Cardiac fibroblast (primary cell): ENCODE data around the gene TAF1D.

Experiments used
- DNase-seq, 2 donors: peaks; one replicate each; pipeline versions ENCODE4 v3.0.0 to v3.0.0-alpha.2; 2010; ENCODE audit warnings: low read depth in 2 of 2
- H3K4me3 ChIP-seq, 2 donors: replicated peaks in 1 of 2; 1 replicate in 1 of 2; 2 replicates in 1 of 2; pipeline ENCODE4 v1.5.1; 2011; ENCODE audit warnings: low read depth in 2 of 2, low read length in 2 of 2, mild to moderate bottlenecking in 2 of 2, moderate library complexity in 1 of 2
- TF ChIP-seq, protein P1 (sequence below): IDR thresholded peaks from one replicate; pipeline ENCODE4 v1.5.1; 2011; ENCODE audit warnings: low read depth, mild to moderate bottlenecking, low read length, inconsistent platforms

The TAF1D gene

DNA sequence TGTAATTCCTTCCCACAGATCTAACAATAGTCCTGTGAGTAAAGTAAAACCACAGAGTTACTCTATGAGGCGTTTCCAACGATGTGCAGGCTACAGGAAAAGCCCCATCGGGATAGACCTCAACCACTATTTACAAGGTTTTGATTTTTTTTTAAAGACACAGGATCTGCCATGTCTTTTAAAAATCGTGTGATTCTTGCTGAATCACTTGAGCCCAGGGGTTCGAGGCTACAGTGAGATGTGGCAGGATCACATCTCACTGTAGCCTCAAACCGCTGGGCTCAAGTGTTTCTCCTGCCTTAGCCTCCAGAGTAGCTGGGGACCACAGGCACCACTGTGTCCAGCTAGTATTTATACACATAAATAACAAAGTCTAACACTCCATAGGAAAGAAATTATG, 7.8 kb downstream of the TAF1D start:
- H3K4me3 ChIP-seq, result no peak overlapping the region
- TF ChIP-seq, protein P1, sequence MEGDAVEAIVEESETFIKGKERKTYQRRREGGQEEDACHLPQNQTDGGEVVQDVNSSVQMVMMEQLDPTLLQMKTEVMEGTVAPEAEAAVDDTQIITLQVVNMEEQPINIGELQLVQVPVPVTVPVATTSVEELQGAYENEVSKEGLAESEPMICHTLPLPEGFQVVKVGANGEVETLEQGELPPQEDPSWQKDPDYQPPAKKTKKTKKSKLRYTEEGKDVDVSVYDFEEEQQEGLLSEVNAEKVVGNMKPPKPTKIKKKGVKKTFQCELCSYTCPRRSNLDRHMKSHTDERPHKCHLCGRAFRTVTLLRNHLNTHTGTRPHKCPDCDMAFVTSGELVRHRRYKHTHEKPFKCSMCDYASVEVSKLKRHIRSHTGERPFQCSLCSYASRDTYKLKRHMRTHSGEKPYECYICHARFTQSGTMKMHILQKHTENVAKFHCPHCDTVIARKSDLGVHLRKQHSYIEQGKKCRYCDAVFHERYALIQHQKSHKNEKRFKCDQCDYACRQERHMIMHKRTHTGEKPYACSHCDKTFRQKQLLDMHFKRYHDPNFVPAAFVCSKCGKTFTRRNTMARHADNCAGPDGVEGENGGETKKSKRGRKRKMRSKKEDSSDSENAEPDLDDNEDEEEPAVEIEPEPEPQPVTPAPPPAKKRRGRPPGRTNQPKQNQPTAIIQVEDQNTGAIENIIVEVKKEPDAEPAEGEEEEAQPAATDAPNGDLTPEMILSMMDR, result no peak
- no peak for DNase-seq

DNA sequence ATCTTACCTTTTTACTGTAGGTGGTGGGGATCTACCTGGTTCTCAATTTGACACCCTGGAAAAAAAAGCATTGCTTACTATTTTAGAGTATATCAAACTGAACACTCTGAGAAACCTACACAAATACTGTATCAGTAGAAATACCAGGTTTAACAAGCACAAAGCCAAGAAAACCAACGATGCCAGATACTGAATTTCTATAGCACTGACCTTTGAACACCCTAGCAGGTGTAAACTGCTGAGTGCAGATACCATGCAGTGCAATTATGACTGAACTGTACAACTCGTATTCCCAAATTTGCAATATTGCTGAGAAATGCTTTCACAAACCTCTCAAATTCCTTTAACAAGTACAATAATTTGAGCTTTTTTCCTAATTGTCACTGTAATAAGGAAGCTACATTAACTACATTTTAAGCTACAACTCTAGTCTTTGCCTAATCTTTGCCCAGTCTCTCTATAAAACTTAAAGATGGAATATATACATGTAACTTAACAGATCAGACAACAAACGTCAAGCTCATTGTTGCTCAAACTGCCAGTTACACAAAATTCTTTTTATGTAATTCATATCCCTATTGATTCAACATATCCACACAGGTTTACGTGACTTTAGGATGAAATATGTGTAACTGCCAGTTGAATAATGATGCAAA, 8.9 kb downstream of the TAF1D start:
- no peak for DNase-seq
- TF ChIP-seq, protein P1, result no peak

DNA sequence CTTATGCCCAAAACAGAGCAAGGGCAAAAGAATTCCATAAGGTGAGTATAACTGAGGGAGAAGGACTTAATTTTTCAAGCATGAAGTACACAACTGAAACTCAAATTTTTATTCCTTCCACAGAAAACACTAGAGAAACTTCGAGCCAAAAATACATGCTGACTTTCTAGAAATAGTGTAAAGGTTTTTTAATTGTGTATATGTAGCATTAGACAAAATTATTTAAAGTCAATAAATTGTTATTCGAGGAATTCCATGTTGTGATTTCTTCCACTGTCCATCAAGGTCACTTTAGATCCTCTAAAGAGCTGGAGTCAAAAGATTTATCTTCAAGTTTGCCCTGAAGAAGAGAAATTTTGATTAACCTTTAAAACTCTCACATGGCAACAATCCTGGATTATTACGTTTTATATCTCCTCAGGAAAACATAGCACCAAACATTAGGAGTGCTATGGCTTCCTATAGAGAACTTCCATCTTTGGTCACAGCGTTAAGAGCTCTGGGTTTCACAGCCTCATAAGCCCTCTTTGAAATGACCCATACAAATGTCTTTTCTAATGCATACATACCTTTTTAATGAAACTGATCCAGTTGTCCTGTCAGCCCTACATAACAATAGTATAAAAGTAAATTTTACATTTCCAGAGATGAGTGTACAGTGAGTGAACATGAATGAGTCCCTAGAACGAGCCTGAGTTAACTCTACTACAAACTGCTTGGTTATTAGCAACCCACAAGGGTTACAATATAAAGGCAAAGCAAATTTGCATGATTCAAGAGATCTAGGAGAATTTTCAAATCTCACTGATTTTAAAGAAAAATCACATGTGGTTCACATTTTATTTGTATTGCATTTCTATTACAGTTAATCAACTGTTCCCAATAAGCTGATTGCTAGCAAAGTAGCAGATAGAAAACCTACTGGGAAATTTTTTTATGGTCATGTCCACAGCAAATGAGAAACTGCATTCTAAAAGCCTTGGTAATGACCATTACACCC, 10.9 kb downstream of the TAF1D start:
- H3K4me3 ChIP-seq, result no peak overlapping the region
- no peak for DNase-seq
- TF ChIP-seq, protein P1, result no peak

More for the DNA sequence above, 8.9 kb downstream of the TAF1D start:
- H3K4me3 ChIP-seq, result no peak overlapping the region

DNA sequence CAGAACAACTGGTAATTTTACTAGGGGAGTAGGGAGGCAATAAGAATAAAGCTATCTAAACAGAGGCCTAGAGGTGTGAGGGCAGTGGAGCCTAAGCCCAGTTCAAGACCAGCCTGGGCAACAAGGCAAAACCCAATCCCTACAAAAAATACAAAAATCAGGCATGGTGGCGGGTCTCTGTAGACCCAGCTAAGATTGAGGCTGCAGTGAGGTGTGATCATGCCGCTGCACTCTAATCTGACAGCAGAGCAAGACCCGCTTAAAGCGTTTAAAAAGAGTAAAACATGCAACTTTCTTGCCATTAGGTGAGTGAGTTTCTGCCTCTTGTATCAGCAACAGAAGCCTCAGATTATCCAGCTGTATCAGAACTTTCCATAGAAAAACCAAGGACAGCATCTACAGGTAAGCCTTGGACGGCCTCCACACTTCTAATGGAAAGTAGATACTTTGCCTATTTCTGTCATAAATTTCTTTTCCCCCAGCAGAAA, 12.1 kb downstream of the TAF1D start:
- TF ChIP-seq, protein P1, result no peak
- H3K4me3 ChIP-seq, result no peak overlapping the region
- DNase-seq, result no peak

DNA sequence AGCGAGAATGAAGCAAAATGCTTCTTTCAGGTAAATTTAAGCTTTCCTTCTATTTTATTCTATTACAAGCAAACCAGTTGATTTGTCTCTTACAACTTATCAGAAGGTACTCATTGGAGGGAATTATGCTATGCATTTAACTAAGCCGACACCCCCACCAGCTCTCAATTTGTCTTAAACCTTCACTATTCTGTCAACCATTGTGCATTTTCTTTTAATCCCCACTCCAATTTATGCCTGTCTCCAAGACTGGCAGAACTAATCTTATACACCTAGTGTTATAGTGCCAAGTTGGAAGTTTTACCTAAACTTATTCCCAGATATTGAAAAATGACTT, 12.5 kb downstream of the TAF1D start:
- H3K4me3 ChIP-seq, result no peak overlapping the region
- DNase-seq, result peak in 1 of 2 donors; percentile 31
- TF ChIP-seq, protein P1, result no peak

DNA sequence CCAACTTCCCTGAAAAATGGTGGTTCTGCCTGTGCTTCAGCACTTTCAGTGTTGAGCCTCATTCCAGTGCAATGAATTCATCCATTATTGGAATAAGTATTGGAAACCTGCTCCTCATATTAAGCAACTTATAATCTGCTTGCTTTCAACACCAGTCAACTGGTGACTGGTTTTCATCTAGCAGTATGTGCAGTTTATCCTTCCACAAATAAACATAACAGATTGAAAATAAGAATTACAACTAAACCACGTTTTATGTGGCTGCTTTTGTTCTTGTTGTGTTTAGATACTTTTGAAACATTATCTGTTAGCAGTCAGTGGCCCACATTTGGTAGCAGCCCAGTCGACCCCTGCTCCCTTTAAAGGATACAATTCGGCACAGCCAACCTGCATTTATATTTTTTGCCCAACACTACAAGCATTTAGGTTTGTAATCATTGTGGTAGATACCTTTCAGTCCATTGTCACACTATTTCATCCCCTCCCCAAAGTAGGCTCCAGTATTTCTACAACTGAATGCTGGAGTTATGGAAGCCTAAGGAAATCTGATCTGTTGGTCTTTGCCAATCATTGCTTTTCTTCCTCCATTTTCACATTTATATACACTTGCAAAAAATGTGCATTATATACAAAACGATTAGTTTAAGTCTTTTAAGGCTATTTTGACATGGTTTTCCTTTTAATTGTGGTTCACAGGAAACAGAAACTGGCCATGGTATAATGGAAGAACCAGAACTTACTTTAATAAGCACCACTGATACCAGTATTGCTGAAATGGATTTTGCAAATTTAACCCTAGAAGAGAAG, 13.1 kb downstream of the TAF1D start:
- no peak overlapping the region for H3K4me3 ChIP-seq
- TF ChIP-seq, protein P1, result no peak
- DNase-seq, result no peak
